ENCODE data around the gene CHST15.

Gene CHST15

GRCh38 chr10:124063750-124064603 lies 29.4 kb downstream of the CHST15 start:
- DNase-seq = peak; percentile 79

- DNase-seq = no peak
Measured at GRCh38 chr10:124062390-124062789, 31.0 kb downstream of the CHST15 start.

- DNase-seq = no peak
Measured at GRCh38 chr10:124061030-124061429, 32.4 kb downstream of the CHST15 start.

GRCh38 chr10:124060148-124060720 lies 33.2 kb downstream of the CHST15 start:
- DNase-seq = no peak

GRCh38 chr10:124059551-124059950 lies 33.8 kb downstream of the CHST15 start:
- DNase-seq = no peak

- no peak for DNase-seq
Measured at GRCh38 chr10:124058346-124059003, 34.9 kb downstream of the CHST15 start.

- DNase-seq = no peak
Measured at GRCh38 chr10:124057601-124058000, 35.8 kb downstream of the CHST15 start.

GRCh38 chr10:124056337-124056980 lies 36.9 kb downstream of the CHST15 start:
- DNase-seq = no peak

GRCh38 chr10:124053971-124054370 lies 39.4 kb downstream of the CHST15 start:
- no peak for DNase-seq

GRCh38 chr10:124052561-124052960 lies 40.8 kb downstream of the CHST15 start:
- no peak for DNase-seq

- DNase-seq = no peak
Measured at GRCh38 chr10:124050021-124051015, 43.1 kb downstream of the CHST15 start.

GRCh38 chr10:124049484-124049883 lies 43.9 kb downstream of the CHST15 start:
- DNase-seq = no peak

- DNase-seq = no peak
Measured at GRCh38 chr10:124048371-124049290, 44.8 kb downstream of the CHST15 start.

- no peak for DNase-seq
Measured at GRCh38 chr10:124047427-124048152, 45.8 kb downstream of the CHST15 start.

- DNase-seq = peak; percentile 35
Measured at GRCh38 chr10:124045801-124046355, 47.5 kb downstream of the CHST15 start.

GRCh38 chr10:124045276-124045675 lies 48.1 kb downstream of the CHST15 start:
- DNase-seq = no peak

- DNase-seq = no peak
Measured at GRCh38 chr10:124044143-124044862, 49.1 kb downstream of the CHST15 start.

GRCh38 chr10:124043310-124044142 lies 49.9 kb downstream of the CHST15 start:
- DNase-seq = peak; percentile 92

All from MV-4-11 (cell line).